ENCODE results near the gene NR2F1.

DNA sequence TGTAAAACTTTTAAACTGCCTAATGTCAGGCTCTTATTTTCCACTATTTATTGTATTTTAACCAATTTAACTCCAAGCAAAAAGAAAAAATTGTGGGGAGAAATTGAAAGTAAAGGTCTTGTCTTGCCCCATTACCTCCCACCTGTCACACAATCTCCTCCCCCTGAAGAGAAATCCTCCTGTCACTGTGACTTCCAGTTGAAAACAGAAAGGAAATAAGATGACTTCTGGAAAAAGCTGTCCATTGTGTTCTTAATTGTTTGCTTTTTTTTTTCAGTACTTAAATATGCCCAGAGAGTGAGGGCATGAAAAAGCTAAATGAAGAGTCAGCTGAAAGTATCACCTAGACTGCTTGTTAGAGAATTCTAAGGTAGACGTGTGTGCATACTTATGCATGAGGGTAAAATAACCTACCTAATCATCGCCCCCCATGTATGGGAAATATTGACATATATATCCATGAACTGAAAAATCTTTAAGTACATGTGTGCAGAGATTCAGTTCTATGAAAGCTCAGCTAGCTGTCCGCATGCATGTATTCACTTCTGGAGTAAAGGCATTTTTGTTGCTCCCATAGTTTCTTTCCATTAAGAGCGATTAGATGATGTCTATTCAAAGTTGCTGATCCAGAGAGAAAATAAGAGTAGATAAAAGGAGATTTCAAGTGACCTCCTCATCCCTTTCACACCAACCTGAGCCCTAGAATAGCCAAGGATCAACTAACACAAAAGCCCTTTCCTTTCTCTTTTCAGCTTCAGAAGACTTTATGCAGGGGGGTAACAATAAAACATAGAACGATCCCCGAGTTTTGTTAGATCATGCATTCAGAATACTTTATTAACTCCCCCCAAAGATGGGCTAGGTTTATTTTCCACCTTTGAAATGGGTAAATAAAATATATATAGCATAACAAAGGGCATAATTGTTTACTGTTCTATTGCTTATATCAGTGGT lies 7.3 kb upstream of the NR2F1 start:
- TF ChIP-seq POLR2A (IDR thresholded peaks at IDR 0.05) = no peak
- no peak for TF ChIP-seq CTCF (IDR thresholded peaks at IDR 0.05)
